ENCODE data around the gene IFI27L1. TPM values are rescaled to one million over a fixed set of nuclear protein-coding genes. Genes with fewer than 3 reads are reported as not detected.

IFI27L1 gene
- total and polyA plus RNA-seq, 3 donors from 2014 or later = 174 to 219 (median 209) TPM

GRCh38 chr14:94097091-94097490 lies 16.0 kb downstream of the IFI27L1 start:
- 79 to 84% methylated on average over 4 of the region's 4 CpGs for WGBS, 2 donors
- no peak overlapping the region for H3K27ac ChIP-seq
- no peak for DNase-seq
- intact Hi-C loops (cut with DNase I; ENCODE audit: low total_unique reads) = no loop called here
- H3K4me1 ChIP-seq = no peaks in the 10 kb centered on the region
- no peaks in the 10 kb centered on the region for H3K27me3 ChIP-seq
- H3K4me3 ChIP-seq = no peak overlapping the region
- no peak for TF ChIP-seq CTCF (IDR thresholded peaks at IDR 0.05)
- no peak for TF ChIP-seq POLR2A (IDR thresholded peaks at IDR 0.05)
- H3K9me3 ChIP-seq = no peaks in the 10 kb centered on the region
- H3K36me3 ChIP-seq (ENCODE audit: low read depth, missing control alignments) = no peaks in the 10 kb centered on the region

GRCh38 chr14:94098326-94098992 lies 17.3 kb downstream of the IFI27L1 start:
- Histone ChIP-seq H3K27me3 (no peaks in the 10 kb centered on the region), H3K4me3 (no peak overlapping the region), H3K27ac (no peak overlapping the region), H3K9me3 (no peaks in the 10 kb centered on the region), H3K4me1 (peaks cover 5% of the 10 kb centered on the region), H3K36me3 (ENCODE audit: low read depth, missing control alignments) (no peaks in the 10 kb centered on the region)
- DNase-seq = no peak
- intact Hi-C loops (cut with DNase I; ENCODE audit: low total_unique reads) = no loop called here
- no peak for TF ChIP-seq POLR2A (IDR thresholded peaks at IDR 0.05)
- no peak for TF ChIP-seq CTCF (IDR thresholded peaks at IDR 0.05)
- 77 to 81% methylated on average over 10 of the region's 10 CpGs for WGBS, 2 donors

- no peak overlapping the region for H3K4me3 ChIP-seq
- H3K4me1 ChIP-seq = peaks cover 10% of the 10 kb centered on the region
- no peaks in the 10 kb centered on the region for H3K27me3 ChIP-seq
- 78 to 90% methylated on average over 6 of the region's 6 CpGs for WGBS, 2 donors
- DNase-seq = no peak
- H3K36me3 ChIP-seq (ENCODE audit: low read depth, missing control alignments) = no peaks in the 10 kb centered on the region
- intact Hi-C loops (cut with DNase I; ENCODE audit: low total_unique reads) = no loop called here
- no peak overlapping the region for H3K27ac ChIP-seq
- no peak for TF ChIP-seq POLR2A (IDR thresholded peaks at IDR 0.05)
- TF ChIP-seq CTCF (IDR thresholded peaks at IDR 0.05) = no peak
- no peaks in the 10 kb centered on the region for H3K9me3 ChIP-seq
Observed at GRCh38 chr14:94099006-94099405, 17.9 kb downstream of the IFI27L1 start.

GRCh38 chr14:94100847-94101246 lies 19.7 kb downstream of the IFI27L1 start:
- intact Hi-C loops (cut with DNase I; ENCODE audit: low total_unique reads) = no loop called here
- WGBS, 2 donors = 67 to 78% methylated on average over 4 of the region's 4 CpGs
- Histone ChIP-seq H3K9me3 (no peaks in the 10 kb centered on the region), H3K27me3 (no peaks in the 10 kb centered on the region), H3K4me3 (no peak overlapping the region), H3K27ac (no peak overlapping the region), H3K4me1 (peaks cover 20% of the 10 kb centered on the region), H3K36me3 (ENCODE audit: low read depth, missing control alignments) (no peaks in the 10 kb centered on the region)
- no peak for DNase-seq
- TF ChIP-seq POLR2A (IDR thresholded peaks at IDR 0.05) = no peak
- no peak for TF ChIP-seq CTCF (IDR thresholded peaks at IDR 0.05)

GRCh38 chr14:94101748-94102147 lies 20.6 kb downstream of the IFI27L1 start:
- intact Hi-C loops (cut with DNase I; ENCODE audit: low total_unique reads) = no loop called here
- H3K4me1 ChIP-seq = peaks cover 20% of the 10 kb centered on the region
- TF ChIP-seq CTCF (IDR thresholded peaks at IDR 0.05) = no peak
- TF ChIP-seq POLR2A (IDR thresholded peaks at IDR 0.05) = no peak
- 80 to 91% methylated on average over 1 to 10 of the region's 10 CpGs for WGBS, 2 donors
- no peak for DNase-seq
- no peak overlapping the region for H3K27ac ChIP-seq
- H3K4me3 ChIP-seq = no peak overlapping the region
- H3K36me3 ChIP-seq (ENCODE audit: low read depth, missing control alignments) = no peaks in the 10 kb centered on the region
- H3K9me3 ChIP-seq = no peaks in the 10 kb centered on the region
- no peaks in the 10 kb centered on the region for H3K27me3 ChIP-seq
